ENCODE measurements around the gene PLEKHG1.

Gene PLEKHG1

GRCh38 chr6:150646228-150646627 lies 46.5 kb downstream of the PLEKHG1 start:
- no peak for DNase-seq

- DNase-seq: no peak
Observed at GRCh38 chr6:150647051-150647450, 47.4 kb downstream of the PLEKHG1 start.
